ENCODE data around the gene TERF2IP. TPM values are rescaled to one million over a fixed set of nuclear protein-coding genes. Genes with fewer than 3 reads are reported as not detected.

TERF2IP gene
- total RNA-seq, 1 donor from 2014 or later, result 35.7 TPM

Other genes starting within 250 kb of the TERF2IP start
- 39.6 and 96.2 TPM in 2 replicates for gene CFDP1, start 214.3 kb upstream of the TERF2IP start, total RNA-seq
- gene TMEM170A, start 183.1 kb upstream of the TERF2IP start, total RNA-seq, result 28.8 and 30.9 TPM in 2 replicates
- gene CHST6, start 152.3 kb upstream of the TERF2IP start, total RNA-seq, result 1.1 and 1.4 TPM in 2 replicates
- 0.05 TPM in 1 of 2 replicates, not detected in the other for gene CHST5, start 111.7 kb upstream of the TERF2IP start, total RNA-seq
- 9.7 and 18.3 TPM in 2 replicates for gene TMEM231, start 91.5 kb upstream of the TERF2IP start, total RNA-seq
- 42.9 and 101 TPM in 2 replicates for gene GABARAPL2, start 81.4 kb upstream of the TERF2IP start, total RNA-seq
- gene ADAT1, start 24.5 kb upstream of the TERF2IP start, total RNA-seq, result 67.9 and 97.7 TPM in 2 replicates
- 144 and 236 TPM in 2 replicates for gene KARS1, start 108 bp upstream of the TERF2IP start, total RNA-seq
- gene CPHXL2, start 29.2 kb downstream of the TERF2IP start, total RNA-seq, result not detected in 2 replicates
- not detected in 2 replicates for gene DUXB, start 53.7 kb downstream of the TERF2IP start, total RNA-seq
- gene CPHXL, start 78.7 kb downstream of the TERF2IP start, total RNA-seq, result not detected in 2 replicates

Data from renal cortical epithelial cell (primary cell).